NCI-H226 (cell line): Measurements from ENCODE around the gene AGBL1.

ENCODE experiments used
- DNase-seq: peaks from one replicate; pipeline ENCODE4 v3.0.0-alpha.2; 2015

AGBL1 gene

GRCh38 chr15:86751116-86751515, 671.4 kb downstream of the AGBL1 start:
- no peak for DNase-seq

GRCh38 chr15:86754846-86755245, 675.2 kb downstream of the AGBL1 start:
- DNase-seq = no peak

- DNase-seq = no peak
These were observed 677.0 kb downstream of the AGBL1 start for GRCh38 chr15:86756688-86757087.

- DNase-seq = no peak
These were observed 680.3 kb downstream of the AGBL1 start for GRCh38 chr15:86759800-86760523.

GRCh38 chr15:86762874-86763273, 683.2 kb downstream of the AGBL1 start:
- no peak for DNase-seq

GRCh38 chr15:86764021-86764420, 684.4 kb downstream of the AGBL1 start:
- no peak for DNase-seq

GRCh38 chr15:86765281-86765680, 685.6 kb downstream of the AGBL1 start:
- no peak for DNase-seq

- no peak for DNase-seq
These were observed 692.8 kb downstream of the AGBL1 start for GRCh38 chr15:86772369-86773059.

GRCh38 chr15:86773736-86774135, 694.1 kb downstream of the AGBL1 start:
- no peak for DNase-seq

GRCh38 chr15:86776145-86776544, 696.5 kb downstream of the AGBL1 start:
- no peak for DNase-seq

- DNase-seq = no peak
These were observed 716.9 kb downstream of the AGBL1 start for GRCh38 chr15:86796521-86796920.

GRCh38 chr15:86797135-86797534, 717.5 kb downstream of the AGBL1 start:
- no peak for DNase-seq

- DNase-seq = no peak
These were observed 719.6 kb downstream of the AGBL1 start for GRCh38 chr15:86799226-86799625.

GRCh38 chr15:86802244-86802643, 722.6 kb downstream of the AGBL1 start:
- DNase-seq = no peak

- DNase-seq = no peak
These were observed 724.7 kb downstream of the AGBL1 start for GRCh38 chr15:86804406-86804805.

- DNase-seq = no peak
These were observed 730.7 kb downstream of the AGBL1 start for GRCh38 chr15:86810329-86810728.

- DNase-seq = no peak
These were observed 734.2 kb downstream of the AGBL1 start for GRCh38 chr15:86813892-86814291.

GRCh38 chr15:86829245-86829644, 749.6 kb downstream of the AGBL1 start:
- DNase-seq = no peak

- no peak for DNase-seq
These were observed 750.6 kb downstream of the AGBL1 start for GRCh38 chr15:86830304-86830703.

- no peak for DNase-seq
These were observed 753.9 kb downstream of the AGBL1 start for GRCh38 chr15:86833595-86833994.

GRCh38 chr15:86834115-86834863, 754.6 kb downstream of the AGBL1 start:
- DNase-seq = no peak

GRCh38 chr15:86837294-86838061, 757.8 kb downstream of the AGBL1 start:
- no peak for DNase-seq

- DNase-seq = no peak
These were observed 759.8 kb downstream of the AGBL1 start for GRCh38 chr15:86839502-86839901.
